K562 (cell line): Measurements from ENCODE around the gene TMEM192. TPM values are rescaled to one million over a fixed set of nuclear protein-coding genes. Genes with fewer than 3 reads are reported as not detected.
A peak's percentile ranks its signal among the peaks of the same experiment; 100 is the strongest.

Experiments used
- BCL6 ChIP-seq: fragments of 250-450 bp; sonication (Bioruptor Pico); IDR thresholded peaks from 2 replicates; pipeline ENCODE4 v1.4.0; 2020
- BCOR ChIP-seq: fragments of 450-650 bp; IDR thresholded peaks from 2 replicates; pipeline ENCODE4 v1.6.1; 2016
- CEBPG ChIP-seq, 3 experiments: fragments of 200-800 bp in 1 of 3; sonication (Bioruptor generic) in 1 of 3; sonication (generic) in 1 of 3; formaldehyde crosslinking in 1 of 3; IDR thresholded peaks in 2 of 3; conservative IDR thresholded peaks in 1 of 3; 2 replicates each; pipeline versions ENCODE4 v1.6.1 to v1.8.0; 2016 to 2022; ENCODE audit warnings: missing compliant biosample characterization in 2 of 3, missing genetic modification characterization in 2 of 3, mild to moderate bottlenecking in 1 of 3, missing genetic modification reagents in 1 of 3
- CGGBP1 ChIP-seq: fragments of 250-450 bp; sonication (Bioruptor Pico); IDR thresholded peaks from 2 replicates; pipeline ENCODE4 v1.9.0; 2021; ENCODE audit warnings: mild to moderate bottlenecking
- EWSR1 ChIP-seq: fragments of 450-650 bp; IDR thresholded peaks from 2 replicates; pipeline ENCODE4 v1.6.1; 2018; ENCODE audit warnings: borderline replicate concordance, mild to moderate bottlenecking, low read depth, moderate library complexity; ENCODE audit not compliant: partially characterized antibody
- KDM1A ChIP-seq, 2 experiments: fragments of 450-650 bp; IDR thresholded peaks; 2 replicates each; pipeline ENCODE4 v1.6.1; 2016; ENCODE audit warnings: mild to moderate bottlenecking in 2 of 2
- REST ChIP-seq, 2 experiments: fragments of 450-650 bp; formaldehyde crosslinking in 1 of 2; IDR thresholded peaks; 2 replicates each; pipeline versions ENCODE4 v1.4.0 to v1.6.1; 2014 to 2020; ENCODE audit warnings: mild to moderate bottlenecking in 2 of 2, borderline replicate concordance in 1 of 2, low read depth in 1 of 2
- SPI1 ChIP-seq: IDR thresholded peaks from 2 replicates; pipeline ENCODE4 v1.6.1; 2011; ENCODE audit warnings: low read depth, low read length, control low read depth, borderline replicate concordance
- SRF ChIP-seq, 2 experiments: fragments of 250-450, 450-650 bp in 1 of 2; sonication (Bioruptor Pico) in 1 of 2; sonication (generic) in 1 of 2; formaldehyde crosslinking; IDR thresholded peaks; 2 replicates each; pipeline versions ENCODE4 v1.5.0 to v1.5.1; 2020 to 2022; ENCODE audit warnings: mild to moderate bottlenecking in 1 of 2, missing genetic modification reagents in 1 of 2
- STAT6 ChIP-seq: sonication (generic); formaldehyde crosslinking; IDR thresholded peaks from 2 replicates; pipeline ENCODE4 v1.8.1; 2023; ENCODE audit warnings: mild to moderate bottlenecking, missing genetic modification reagents
- TAL1 ChIP-seq: fragments of 450-650 bp; IDR thresholded peaks from 2 replicates; pipeline ENCODE4 v1.6.1; 2016; ENCODE audit warnings: mild to moderate bottlenecking
- TEAD4 ChIP-seq, 2 experiments: sonication (generic) in 1 of 2; formaldehyde crosslinking in 1 of 2; IDR thresholded peaks; 2 replicates each; pipeline versions ENCODE4 v1.6.1 to v1.8.0; 2012 to 2022; ENCODE audit warnings: borderline replicate concordance in 1 of 2, inconsistent platforms in 1 of 2, low read length in 1 of 2, mild to moderate bottlenecking in 1 of 2, missing genetic modification reagents in 1 of 2
- ZKSCAN8 ChIP-seq: fragments of 200-800 bp; sonication (Bioruptor generic); IDR thresholded peaks from 2 replicates; pipeline ENCODE4 v1.6.1; 2016; ENCODE audit warnings: missing genetic modification characterization, missing compliant biosample characterization
- ZNF280A ChIP-seq: fragments of 450-650 bp; IDR thresholded peaks from 2 replicates; pipeline ENCODE4 v1.6.1; 2018; ENCODE audit warnings: mild to moderate bottlenecking, low read depth; ENCODE audit not compliant: partially characterized antibody
- polyA plus RNA-seq, 8 experiments: library from polyadenylated mRNA; depleted of rRNA in 4 of 8; stranded (reverse) in 5 of 8; unstranded in 3 of 8; fragments of >200 nt; fragmentation: Nextera tagmentation in 2 of 8; fragmentation: Illumina TruSeq in 1 of 8; extraction: Ambion mirVana in 2 of 8; extraction: Trizol in 1 of 8; gene quantifications; 2 replicates each; pipeline versions ENCODE4 v1.2.1 to v1.2.3, GENCODE V29; 2011 to 2014; ENCODE audit warnings: inconsistent platforms in 1 of 8, missing spikeins in 1 of 8
- total RNA-seq, 7 experiments: library from RNA; depleted of rRNA in 6 of 7; stranded (reverse); fragments of >200 nt in 6 of 7; fragmentation: Illumina TruSeq in 2 of 7; extraction: Trizol in 2 of 7; gene quantifications; 2 replicates each; pipeline versions ENCODE4 v1.2.1 to v1.2.3, GENCODE V29; 2011 to 2021; ENCODE audit warnings: low replicate concordance in 1 of 7

TMEM192 gene
- total and polyA plus RNA-seq, 9 of the 15 experiments (the other 6 are each of a cell fraction or from before 2014, with no cell fraction given) = 4.4 to 28.5 (median 13.3) TPM

GRCh38 chr4:165052627-165053026 lies 60.0 kb downstream of the TMEM192 start (continued):
- TF ChIP-seq EWSR1 (no peak), CEBPG (CRISPR knock-in tag; IDR thresholded peaks at IDR 0.05) (no peak), CEBPG (tag; conservative IDR thresholded peaks at IDR 0.05 in 1 of 2, IDR thresholded peaks at IDR 0.05 in 1 of 2) (no peak), BCOR (no peak), TEAD4 (IDR thresholded peaks at IDR 0.05; ENCODE audit: low read length) (peak; percentile 49), TEAD4 (CRISPR knock-in tag; IDR thresholded peaks at IDR 0.05; ENCODE audit: borderline replicate concordance) (no peak), ZKSCAN8 (CRISPR knock-in tag) (no peak), STAT6 (CRISPR knock-in tag) (no peak), REST (IDR thresholded peaks at IDR 0.05; ENCODE audit: borderline replicate concordance) (no peak), REST (CRISPR knock-in tag; IDR thresholded peaks at IDR 0.05; ENCODE audit: low read depth) (no peak), ZNF280A (no peak), TAL1 (peak; percentile 29; the same call in 1 of the 2 replicates), BCL6 (CRISPR knock-in tag) (no peak), KDM1A (IDR thresholded peaks at IDR 0.05) (no peak), CGGBP1 (CRISPR knock-in tag) (no peak), SPI1 (no peak), SRF (CRISPR knock-in tag; IDR thresholded peaks at IDR 0.05) (no peak)
